Endothelial cell (in vitro differentiated cells): ENCODE results near the gene RABGGTB. TPM values are rescaled to one million over a fixed set of nuclear protein-coding genes. Genes with fewer than 3 reads are reported as not detected.
"Not testable (repeated sequence)": the region's sequence is repeated elsewhere in the genome, so short reads cannot be mapped to it uniquely, and the experiment has no call there.

Experiments used
- DNase-seq: peaks from one replicate; pipeline ENCODE4 v3.0.0; 2021; ENCODE audit warnings: low spot score
- H3K27ac Mint-ChIP-seq: one replicate; pipeline ENCODE4 v1.8.0; 2021; ENCODE audit warnings: mixed read lengths, inconsistent platforms; ENCODE audit not compliant: unreplicated experiment
- H3K27me3 Mint-ChIP-seq: one replicate; pipeline ENCODE4 v1.8.0; 2021; ENCODE audit warnings: mild to moderate bottlenecking, moderate library complexity, mixed read lengths, inconsistent platforms; ENCODE audit not compliant: unreplicated experiment
- H3K36me3 Mint-ChIP-seq: one replicate; pipeline ENCODE4 v1.8.0; 2021; ENCODE audit warnings: mild to moderate bottlenecking, low read depth, mixed read lengths, inconsistent platforms; ENCODE audit not compliant: unreplicated experiment
- H3K4me1 Mint-ChIP-seq: one replicate; pipeline ENCODE4 v1.8.0; 2021; ENCODE audit warnings: mild to moderate bottlenecking, mixed read lengths, inconsistent platforms; ENCODE audit not compliant: unreplicated experiment
- H3K4me3 Mint-ChIP-seq: one replicate; pipeline ENCODE4 v1.8.0; 2021; ENCODE audit warnings: mild to moderate bottlenecking, mixed read lengths, inconsistent platforms; ENCODE audit not compliant: unreplicated experiment
- H3K9me3 Mint-ChIP-seq: one replicate; pipeline ENCODE4 v1.8.0; 2021; ENCODE audit warnings: mixed read lengths, inconsistent platforms; ENCODE audit not compliant: unreplicated experiment
- long read RNA-seq: library from polyadenylated mRNA; unstranded; transcript quantifications from one replicate; pipeline ENCODE4 v2.0.0, GENCODE V29; 2020; ENCODE audit not compliant: unreplicated experiment
- total RNA-seq: library from RNA; stranded (reverse); fragmentation: NEBNext Ultra II Directional; extraction: Animal tissue kit (Norgen Biotek cat#: 25700); gene quantifications from one replicate; pipeline ENCODE4 v1.2.1, GENCODE V29; 2021; ENCODE audit not compliant: unreplicated experiment
- TF ChIP-seq, protein P1 (sequence below): fragments of 200-600 bp; sonication (generic); IDR thresholded peaks from one replicate; pipeline ENCODE4 v1.5.0; 2021; ENCODE audit warnings: antibody characterized with exemption; ENCODE audit not compliant: unreplicated experiment

The RABGGTB gene
- 49.2 TPM for total RNA-seq
- long read RNA-seq, transcript RABGGTB-201 (9 exons, 1,496 nt): major isoform, 21 of 28 reads
- long read RNA-seq, partial matches to known transcripts: 4 of 28 reads
- long read RNA-seq, other reads (novel, unspliced or antisense): 3 of 28 reads

DNA sequence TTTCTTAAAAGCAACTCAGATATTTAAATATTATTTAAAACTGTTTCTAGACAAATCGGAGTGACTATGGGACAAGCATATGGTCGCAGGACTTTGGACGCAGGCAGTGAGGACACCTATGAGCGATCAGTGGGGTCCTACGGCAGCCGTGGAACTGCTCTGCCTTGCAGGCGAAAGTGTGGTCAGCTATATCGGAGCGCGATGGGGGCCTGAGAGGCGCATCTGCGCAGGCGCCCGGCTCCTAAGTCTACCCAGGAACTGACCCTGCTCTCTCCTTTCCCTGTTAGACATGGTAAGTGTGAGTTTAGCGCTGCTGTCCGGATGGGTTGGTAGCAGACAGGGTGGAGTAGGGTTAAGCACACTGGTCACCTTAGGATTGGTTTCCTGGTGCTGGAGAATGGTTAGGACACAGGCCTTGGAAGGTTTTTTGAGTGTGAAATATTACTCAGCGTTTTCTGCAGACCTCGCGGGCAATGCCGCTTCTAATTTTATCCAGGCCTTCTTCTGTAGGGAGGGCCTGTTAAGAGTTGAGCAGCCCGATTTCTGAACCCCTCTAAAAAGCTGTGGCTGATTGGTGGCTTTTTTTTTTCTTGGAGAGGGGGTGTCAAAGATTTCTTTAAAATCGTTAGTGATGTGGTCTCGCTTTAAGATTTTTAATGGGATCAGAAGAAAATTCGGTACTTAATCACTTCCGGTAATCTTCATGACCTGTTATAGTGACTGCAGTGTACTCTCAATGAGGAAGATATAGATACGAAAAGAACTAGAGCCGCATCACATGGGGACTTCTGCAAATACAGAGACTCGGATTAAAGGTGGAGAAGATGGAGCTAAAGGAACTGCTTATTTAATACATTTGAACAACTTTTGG, at the start of gene RABGGTB:
Gene RABGGTB (plus strand): TSS at position 274 of the 871 bp plus-strand sequence. CDS start 16 bp downstream, at position 290.
- H3K9me3 Mint-ChIP-seq: no peaks in the 10 kb centered on the region
- peak within 1 kb of the TSS; percentile 99 for H3K4me3 Mint-ChIP-seq
- H3K27me3 Mint-ChIP-seq: peaks cover 7% of the 10 kb centered on the region
- TF ChIP-seq, protein P1, sequence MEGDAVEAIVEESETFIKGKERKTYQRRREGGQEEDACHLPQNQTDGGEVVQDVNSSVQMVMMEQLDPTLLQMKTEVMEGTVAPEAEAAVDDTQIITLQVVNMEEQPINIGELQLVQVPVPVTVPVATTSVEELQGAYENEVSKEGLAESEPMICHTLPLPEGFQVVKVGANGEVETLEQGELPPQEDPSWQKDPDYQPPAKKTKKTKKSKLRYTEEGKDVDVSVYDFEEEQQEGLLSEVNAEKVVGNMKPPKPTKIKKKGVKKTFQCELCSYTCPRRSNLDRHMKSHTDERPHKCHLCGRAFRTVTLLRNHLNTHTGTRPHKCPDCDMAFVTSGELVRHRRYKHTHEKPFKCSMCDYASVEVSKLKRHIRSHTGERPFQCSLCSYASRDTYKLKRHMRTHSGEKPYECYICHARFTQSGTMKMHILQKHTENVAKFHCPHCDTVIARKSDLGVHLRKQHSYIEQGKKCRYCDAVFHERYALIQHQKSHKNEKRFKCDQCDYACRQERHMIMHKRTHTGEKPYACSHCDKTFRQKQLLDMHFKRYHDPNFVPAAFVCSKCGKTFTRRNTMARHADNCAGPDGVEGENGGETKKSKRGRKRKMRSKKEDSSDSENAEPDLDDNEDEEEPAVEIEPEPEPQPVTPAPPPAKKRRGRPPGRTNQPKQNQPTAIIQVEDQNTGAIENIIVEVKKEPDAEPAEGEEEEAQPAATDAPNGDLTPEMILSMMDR: no peak
- peaks cover 8% of the 10 kb centered on the region for H3K36me3 Mint-ChIP-seq
- peaks cover 30% of the 10 kb centered on the region for H3K4me1 Mint-ChIP-seq
- peak; percentile 97 for DNase-seq
- H3K27ac Mint-ChIP-seq: peak within 1 kb of the TSS; percentile 95

DNA sequence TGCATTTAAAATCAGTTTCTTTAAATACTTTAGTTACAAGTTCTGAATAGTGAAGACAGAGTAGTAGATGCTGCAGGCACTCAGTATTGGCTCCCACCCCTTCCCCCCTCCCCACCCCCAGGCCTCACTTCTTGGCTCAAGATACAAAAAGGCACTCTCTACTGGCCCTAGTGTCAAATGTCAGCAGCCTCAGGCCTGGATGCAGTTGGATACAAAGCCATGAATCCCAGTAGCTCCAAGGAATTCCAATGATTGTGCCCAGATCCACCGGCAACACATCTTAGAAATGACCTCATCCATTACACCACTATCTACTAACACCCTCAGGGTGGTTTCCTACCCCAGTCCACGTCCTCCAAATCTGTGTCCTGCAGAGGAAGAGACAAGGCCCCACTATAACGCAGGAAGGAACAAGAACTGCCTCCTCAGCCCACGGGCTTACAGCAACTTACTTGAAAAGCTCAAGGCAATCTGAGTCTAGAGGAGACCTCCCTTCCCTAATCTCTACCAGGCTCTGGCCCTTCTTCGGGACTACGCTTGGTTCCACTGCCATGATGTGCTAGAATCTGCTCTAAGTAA, 43.9 kb upstream of the RABGGTB start:
- Mint-ChIP-seq H3K27ac (peak overlapping the region; percentile 10), H3K36me3 (peaks cover 32% of the 10 kb centered on the region), H3K27me3 (no peaks in the 10 kb centered on the region), H3K9me3 (no peaks in the 10 kb centered on the region), H3K4me3 (no peak overlapping the region), H3K4me1 (no peaks in the 10 kb centered on the region)
- TF ChIP-seq, protein P1: no peak
- DNase-seq: no peak

DNA sequence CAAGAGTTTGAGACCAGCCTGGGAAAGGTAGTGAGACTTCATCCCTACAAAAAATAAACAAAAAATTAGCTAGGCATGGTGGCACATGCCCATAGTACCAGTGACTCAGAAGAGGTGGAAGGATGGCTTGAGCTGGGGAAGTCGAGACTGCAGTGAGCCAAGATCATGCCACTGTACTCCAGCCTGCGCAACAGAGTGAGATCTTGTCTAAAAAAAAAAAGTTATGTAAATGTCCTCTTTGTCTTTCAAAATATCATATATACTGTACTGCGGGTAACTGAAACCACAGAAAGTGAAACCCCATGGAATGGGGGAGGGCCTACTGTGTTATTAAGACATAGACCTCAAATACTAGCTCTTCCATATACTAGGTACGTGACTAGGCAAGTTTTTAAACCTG, 40.8 kb upstream of the RABGGTB start:
- TF ChIP-seq, protein P1: no peak
- Mint-ChIP-seq H3K27me3 (no peaks in the 10 kb centered on the region), H3K27ac (no peak overlapping the region), H3K9me3 (no peaks in the 10 kb centered on the region), H3K4me3 (no peak overlapping the region), H3K36me3 (peaks cover 27% of the 10 kb centered on the region), H3K4me1 (no peaks in the 10 kb centered on the region)
- no peak for DNase-seq

DNA sequence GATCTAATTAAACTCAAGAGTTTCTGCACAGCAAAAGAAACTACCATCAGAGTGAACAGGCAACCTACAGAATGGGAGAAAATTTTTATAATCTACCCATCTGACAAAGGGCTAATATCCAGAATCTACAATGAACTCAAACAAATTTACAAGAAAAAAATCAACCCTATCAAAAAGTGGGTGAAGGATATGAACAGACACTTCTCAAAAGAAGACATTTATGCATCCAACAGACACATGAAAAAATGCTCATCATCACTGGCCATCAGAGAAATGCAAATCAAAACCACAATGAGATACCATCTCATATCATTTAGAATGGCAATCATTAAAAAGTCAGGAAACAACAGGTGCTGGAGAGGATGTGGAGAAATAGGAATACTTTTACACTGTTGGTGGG, 28.8 kb upstream of the RABGGTB start:
- H3K27me3 Mint-ChIP-seq: not testable (repeated sequence)
- peaks cover 66% of the 10 kb centered on the region for H3K36me3 Mint-ChIP-seq

DNA sequence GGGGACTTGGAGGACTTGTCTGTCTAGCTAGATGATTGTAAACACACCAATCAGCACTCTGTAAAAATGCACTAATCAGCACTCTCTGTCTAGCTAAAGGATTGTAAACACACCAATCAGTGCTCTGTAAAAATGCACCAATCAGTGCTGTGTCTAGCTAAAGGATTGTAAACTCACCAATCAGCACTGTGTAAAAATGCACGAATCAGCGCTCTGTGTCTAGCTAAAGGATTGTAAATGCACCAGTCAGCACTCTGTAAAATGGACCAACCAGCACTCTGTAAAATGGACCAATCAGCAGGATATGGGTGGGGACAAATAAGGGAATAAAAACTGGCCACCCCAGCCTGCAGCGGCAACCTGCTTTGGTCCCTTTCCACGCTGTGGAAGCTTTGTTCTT, 27.5 kb upstream of the RABGGTB start:
- H3K27me3 Mint-ChIP-seq, H3K4me3 Mint-ChIP-seq, H3K9me3 Mint-ChIP-seq, DNase-seq, H3K4me1 Mint-ChIP-seq, H3K27ac Mint-ChIP-seq: not testable (repeated sequence)
- peaks cover 53% of the 10 kb centered on the region for H3K36me3 Mint-ChIP-seq

More for the DNA sequence above, 28.8 kb upstream of the RABGGTB start:
- not testable (repeated sequence) for H3K4me1 Mint-ChIP-seq, H3K27ac Mint-ChIP-seq, H3K9me3 Mint-ChIP-seq, DNase-seq
- peak overlapping the region; percentile 79 for H3K4me3 Mint-ChIP-seq
